NCI-H1694 treated with DMSO at 0.1 percent for 48 hours (cell line): ENCODE results near the gene CYTH2.
"Not testable (repeated sequence)": the region's sequence is repeated elsewhere in the genome, so short reads cannot be mapped to it uniquely, and the experiment has no call there.

Source experiments
- DNase-seq: peaks from one replicate; lab custom pipeline; 2025; lab: John Stamatoyannopoulos, UW

Gene CYTH2

GRCh38 chr19:48511800-48512503, 42.8 kb downstream of the CYTH2 start, which contains the start of gene LMTK3:
Gene LMTK3, minus strand, starts transcription at chr19:48511835. Its CDS starts 259 bp downstream, at chr19:48511576.
- DNase-seq: peak; percentile 70

GRCh38 chr19:48512504-48513288, 43.5 kb downstream of the CYTH2 start:
- no peak for DNase-seq

- DNase-seq: peak; percentile 78
These were observed 44.3 kb downstream of the CYTH2 start for GRCh38 chr19:48513289-48514122.

GRCh38 chr19:48514123-48514458, 44.9 kb downstream of the CYTH2 start:
- no peak for DNase-seq

- DNase-seq: no peak
These were observed 47.4 kb downstream of the CYTH2 start for GRCh38 chr19:48516536-48516935.

- DNase-seq: no peak
These were observed 49.0 kb downstream of the CYTH2 start for GRCh38 chr19:48518207-48518606.

GRCh38 chr19:48519426-48519825, 50.3 kb downstream of the CYTH2 start:
- DNase-seq: not testable (repeated sequence)

- DNase-seq: no peak
These were observed 51.0 kb downstream of the CYTH2 start for GRCh38 chr19:48520134-48520533.

GRCh38 chr19:48524221-48524620, 55.1 kb downstream of the CYTH2 start:
- DNase-seq: no peak

GRCh38 chr19:48524732-48525131, 55.6 kb downstream of the CYTH2 start:
- DNase-seq: no peak

- no peak for DNase-seq
These were observed 60.0 kb downstream of the CYTH2 start for GRCh38 chr19:48529156-48529555.

- no peak for DNase-seq
These were observed 61.0 kb downstream of the CYTH2 start for GRCh38 chr19:48530066-48530720.

GRCh38 chr19:48530770-48531169, 61.6 kb downstream of the CYTH2 start:
- DNase-seq: no peak
